ELR (cell line): ENCODE measurements around the gene DGKI.
A peak's percentile ranks its signal among the peaks of the same experiment; 100 is the strongest.

ENCODE experiments used
- DNase-seq: peaks from one replicate; pipeline ENCODE4 v3.0.0-alpha.2; 2015; ENCODE audit warnings: low read depth

Gene DGKI

DNA sequence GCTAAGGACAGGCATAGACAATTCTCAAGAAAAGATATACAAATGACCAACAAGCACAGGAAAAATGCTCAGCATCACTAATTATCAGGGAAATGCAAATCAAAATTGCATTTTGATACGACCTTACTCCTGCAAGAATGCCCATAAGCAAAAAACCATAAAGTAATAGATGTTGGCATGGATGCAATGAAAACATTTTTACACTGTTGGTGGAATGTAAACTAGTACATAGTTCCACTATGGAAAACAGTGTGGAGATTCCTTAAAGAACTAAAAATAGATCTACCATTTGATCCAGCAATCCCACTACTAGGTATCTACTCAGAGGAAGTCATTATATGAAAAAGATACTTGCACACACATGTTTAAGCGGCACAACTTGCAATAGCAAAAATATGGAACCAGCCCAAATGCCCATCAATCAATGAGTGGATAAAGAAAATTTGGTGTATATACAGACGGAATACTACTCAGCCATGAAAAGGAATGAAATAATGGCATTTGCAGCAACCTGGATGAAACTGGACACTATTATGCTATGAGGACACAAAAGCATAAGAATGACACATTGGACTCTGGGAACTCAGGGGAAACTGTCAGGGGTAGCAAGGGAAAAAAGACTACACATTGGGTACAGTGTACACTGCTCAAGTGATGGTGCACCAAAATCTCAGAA lies 59.3 kb downstream of the DGKI start:
- DNase-seq: no peak

DNA sequence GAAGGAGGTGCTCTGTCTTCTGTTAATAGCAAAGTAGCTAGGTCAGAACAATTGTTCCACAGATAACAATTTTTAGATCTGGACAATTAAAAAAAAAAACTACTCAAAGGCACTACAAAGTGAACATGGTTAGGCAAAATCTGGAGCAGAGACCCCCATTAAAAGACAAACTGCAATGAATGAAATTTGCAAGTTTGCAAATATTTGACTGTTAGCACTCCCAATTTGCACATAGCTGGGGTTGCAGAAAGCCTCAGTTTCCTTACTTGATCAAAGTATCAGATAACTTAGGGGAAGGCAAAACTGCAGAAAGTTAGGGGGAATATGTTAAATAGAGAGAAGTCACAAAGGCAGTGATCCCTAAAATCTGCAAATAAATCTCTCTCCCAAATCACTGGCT lies 68.3 kb downstream of the DGKI start:
- DNase-seq: no peak

DNA sequence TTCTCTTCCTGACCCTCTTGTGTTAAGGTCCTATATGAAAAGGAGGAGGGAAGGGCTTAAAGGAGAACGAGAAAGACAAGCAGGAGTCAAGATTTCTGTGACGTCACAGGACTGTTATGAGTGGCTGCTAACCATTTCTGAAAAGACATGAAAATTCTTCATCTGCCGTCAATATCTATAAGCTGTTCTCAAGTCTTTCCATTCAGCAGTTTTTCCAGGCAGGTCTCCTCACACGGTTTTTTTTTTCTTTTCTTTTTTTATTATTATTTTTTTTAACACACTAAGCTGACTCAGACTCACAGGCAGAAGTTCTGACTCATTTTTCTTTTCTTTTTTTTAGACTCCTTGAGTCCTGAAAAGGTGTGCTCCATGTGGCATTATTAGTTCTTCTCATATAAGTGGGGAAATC lies 72.0 kb downstream of the DGKI start:
- peak; percentile 68 for DNase-seq

DNA sequence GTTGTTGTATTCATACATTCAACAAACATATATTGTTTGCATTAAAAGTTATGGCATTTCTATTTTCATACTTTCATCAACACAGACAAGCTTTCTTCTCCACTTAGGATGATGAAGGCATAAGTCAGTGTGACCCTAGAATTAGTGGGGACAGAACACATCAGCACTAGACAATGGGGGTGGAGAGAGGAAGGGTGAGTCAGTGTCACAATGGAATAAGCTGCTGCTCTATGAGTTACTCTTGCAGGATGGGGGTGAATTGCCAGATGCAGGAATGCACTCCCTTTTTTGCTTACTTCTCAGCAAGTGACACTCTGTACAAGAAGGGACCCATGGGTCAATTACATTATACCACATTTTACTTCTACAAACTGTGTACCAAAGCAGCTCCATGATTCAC lies 74.0 kb downstream of the DGKI start:
- peak; percentile 89 for DNase-seq

GRCh38 chr7:137772316-137772715 lies 74.5 kb downstream of the DGKI start:
- DNase-seq: peak; percentile 38

DNA sequence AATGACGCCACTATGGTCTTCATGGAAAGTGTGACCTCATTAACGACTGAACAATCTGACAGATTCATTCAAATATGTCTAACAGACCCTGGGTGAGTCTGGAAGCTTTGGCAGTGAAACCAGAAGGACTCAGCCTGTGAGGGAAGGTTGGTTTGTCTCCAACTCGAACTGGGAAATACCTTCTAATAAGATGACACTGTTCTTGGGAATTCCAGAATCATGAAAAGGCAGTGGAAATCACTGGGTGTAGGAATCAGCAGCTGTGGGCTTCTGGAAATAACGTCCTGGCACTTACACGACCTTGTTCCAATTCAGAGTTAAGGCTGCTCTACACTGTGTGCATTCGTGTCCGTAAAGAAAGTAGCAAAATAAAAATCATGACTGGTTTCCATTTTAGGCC lies 75.1 kb downstream of the DGKI start:
- peak; percentile 63 for DNase-seq

DNA sequence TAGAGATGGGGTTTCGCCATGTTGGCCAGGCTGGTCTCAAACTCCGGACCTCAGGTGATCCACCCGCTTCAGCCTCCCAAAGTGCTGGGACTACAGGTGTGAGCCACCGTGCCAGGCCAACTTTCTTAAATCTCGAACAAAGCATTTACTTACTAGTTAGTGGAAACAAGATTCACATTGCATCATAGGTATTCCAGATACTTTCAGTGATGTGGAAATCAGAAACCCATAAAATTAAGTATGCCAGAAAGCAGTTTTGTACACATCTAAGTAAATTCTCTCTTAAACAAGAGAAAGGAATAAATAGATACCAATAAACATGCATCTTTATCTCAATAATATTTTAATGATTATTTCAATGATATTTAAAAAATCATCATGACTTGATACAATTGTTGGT lies 75.5 kb downstream of the DGKI start:
- DNase-seq: no peak

- DNase-seq: no peak
Measured at GRCh38 chr7:137768366-137768765, 78.4 kb downstream of the DGKI start.

DNA sequence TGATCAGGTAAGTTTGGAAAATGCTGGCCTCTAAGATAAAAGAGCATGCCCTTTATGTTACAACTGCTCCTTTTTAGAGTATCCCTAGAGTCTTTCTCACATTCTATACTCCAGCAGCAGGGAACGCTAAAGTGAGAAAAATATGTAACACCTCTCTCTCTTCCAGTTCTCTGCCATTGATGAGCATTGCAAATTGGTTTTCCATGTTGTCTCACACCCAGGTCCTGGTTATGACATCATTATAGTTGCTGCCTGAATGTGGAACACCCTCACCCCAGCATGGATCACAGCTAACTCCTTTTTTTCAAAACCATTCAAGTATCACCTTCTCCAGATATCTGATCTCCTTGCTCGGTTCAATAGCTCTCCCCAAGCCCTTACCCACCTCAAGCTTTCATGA lies 84.4 kb downstream of the DGKI start:
- DNase-seq: no peak

GRCh38 chr7:137760111-137760510 lies 86.7 kb downstream of the DGKI start:
- no peak for DNase-seq

DNA sequence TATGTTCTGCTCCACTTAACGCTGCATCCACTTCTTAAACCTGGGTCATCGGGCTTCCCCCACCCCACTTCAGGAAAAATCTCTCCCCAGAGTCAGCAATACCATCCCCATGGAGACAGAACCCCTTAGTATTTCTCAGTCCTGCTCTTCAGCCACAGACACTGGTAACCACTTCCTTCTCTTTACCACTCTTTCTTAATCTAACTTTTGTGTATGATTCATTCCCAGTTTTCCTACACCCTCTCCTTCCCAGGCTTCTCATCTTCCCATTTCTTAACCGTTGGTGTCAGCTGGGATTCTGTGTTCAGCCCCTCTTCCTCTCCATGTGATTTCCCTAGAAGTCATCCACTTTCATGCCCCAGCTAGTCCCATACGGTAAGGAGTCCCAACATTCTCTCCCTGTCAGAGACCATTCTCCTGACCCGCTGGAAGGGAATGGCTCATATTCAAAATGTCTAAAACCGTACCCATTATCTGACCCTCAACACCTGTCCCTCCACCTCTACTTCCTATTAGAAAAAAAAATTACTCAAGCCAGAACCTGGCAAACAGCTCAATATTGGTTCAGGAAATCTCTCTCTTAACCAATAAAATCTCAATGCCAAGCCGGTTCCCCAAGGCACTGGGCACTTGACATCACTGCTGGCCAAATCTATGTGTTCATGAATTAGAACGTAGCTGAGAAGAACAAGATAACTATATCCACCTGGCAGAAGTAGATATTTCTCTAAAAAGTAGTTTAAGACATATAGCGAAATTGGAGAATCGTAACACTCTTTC lies 89.4 kb downstream of the DGKI start:
- peak; percentile 26 for DNase-seq

DNA sequence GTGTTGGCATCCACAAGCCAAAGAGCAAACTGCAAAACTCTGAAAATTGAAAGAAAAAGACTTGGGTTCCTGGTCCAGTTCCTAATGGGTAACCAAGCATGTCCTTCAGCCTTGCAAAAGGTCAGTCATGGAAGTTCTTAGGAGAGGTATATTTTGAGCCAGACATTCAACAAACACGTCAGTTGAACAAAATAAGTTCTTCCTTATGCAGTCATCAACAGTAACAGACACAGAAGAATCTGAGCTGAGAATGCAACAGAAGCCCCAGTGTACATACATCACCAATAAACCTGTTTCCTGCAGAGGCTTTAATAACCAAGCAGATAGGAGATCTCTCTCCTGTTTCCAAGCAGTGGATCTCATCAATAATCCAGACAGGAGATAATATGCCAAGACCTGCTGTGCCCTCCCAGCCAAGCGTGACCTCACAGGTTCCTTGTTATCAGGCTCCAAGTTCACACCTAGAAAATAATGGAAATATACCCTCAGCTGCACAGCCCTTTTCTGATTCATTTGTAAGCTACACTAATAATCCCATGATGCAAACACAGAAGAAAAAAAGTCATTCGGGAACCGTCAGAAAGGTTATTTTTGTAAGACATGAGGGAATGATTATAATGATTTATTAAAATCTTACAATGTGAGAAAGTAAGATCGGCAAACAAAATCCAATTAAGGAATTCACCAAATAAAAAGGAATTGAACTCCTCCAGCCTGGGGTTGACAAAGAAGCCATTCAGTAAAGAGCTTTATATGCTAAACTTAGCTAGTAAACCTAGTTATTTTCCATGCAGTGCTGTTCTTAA lies 90.7 kb downstream of the DGKI start:
- no peak for DNase-seq

- DNase-seq: no peak
Measured at GRCh38 chr7:137755427-137755826, 91.3 kb downstream of the DGKI start.

- no peak for DNase-seq
Measured at GRCh38 chr7:137753948-137754851, 92.6 kb downstream of the DGKI start.

DNA sequence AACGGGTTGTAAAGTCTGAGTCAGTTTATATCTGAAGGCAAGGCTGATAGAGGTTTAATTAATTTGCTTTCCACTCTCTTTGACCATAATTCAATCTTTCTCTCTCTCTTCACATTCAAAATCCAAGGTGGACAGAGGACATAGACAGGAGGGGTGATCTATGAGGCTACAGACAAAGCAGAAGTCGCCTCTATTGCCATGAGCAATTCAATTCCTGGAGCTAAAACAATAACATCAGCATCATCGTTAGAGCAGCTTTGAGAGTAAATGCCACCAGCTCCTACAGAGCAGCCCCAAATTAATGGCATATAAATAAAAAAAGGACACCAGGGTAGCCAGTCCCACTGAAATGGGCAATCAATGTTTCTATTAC lies 93.2 kb downstream of the DGKI start:
- no peak for DNase-seq

DNA sequence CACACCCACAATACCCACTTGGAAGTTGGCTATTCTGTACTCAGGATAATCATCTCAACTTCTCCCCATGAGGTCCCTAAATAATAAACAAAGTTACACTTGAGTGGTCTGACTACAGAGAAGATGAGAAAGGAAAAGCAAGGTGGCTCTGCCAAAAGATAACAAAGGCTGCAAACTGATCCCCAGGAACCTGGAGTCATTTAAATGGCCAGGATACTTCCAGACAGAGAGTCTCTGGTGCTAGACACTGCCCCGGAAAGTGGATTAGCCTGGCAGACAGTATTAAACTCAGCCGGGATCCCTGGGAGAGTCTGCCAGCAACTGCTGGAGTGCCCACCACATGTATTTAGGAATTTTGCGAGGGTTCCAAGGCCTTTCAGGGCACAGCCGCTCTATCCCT lies 93.7 kb downstream of the DGKI start:
- DNase-seq: no peak

DNA sequence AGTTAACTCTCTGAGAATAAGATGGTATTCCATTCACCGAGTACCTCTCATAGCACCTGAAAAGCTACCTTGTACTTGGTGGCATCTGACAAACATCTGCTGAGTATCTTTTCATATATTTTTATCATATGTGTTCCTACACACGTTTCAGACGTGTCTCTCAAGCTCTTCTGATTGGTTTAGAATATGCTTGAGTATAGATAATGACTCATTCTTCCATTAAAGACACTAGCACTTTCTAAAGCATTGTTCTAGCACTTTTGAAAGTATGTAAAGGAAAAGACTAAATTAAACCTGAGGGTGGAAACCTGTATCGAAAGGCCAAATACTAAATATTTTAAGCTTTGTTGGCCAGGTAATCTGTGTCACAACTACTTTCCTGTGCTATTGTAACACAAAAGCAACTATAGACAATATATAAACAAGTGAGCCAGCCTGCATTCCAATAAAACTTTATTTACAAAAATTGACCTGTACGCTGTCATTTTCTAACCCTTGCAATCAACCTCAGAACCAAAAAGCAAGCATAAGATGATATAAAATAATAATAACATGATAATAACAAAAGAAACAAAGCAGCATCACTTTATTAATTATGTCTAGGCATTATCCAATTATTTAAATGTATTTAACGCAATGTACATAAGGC lies 95.3 kb downstream of the DGKI start:
- no peak for DNase-seq

DNA sequence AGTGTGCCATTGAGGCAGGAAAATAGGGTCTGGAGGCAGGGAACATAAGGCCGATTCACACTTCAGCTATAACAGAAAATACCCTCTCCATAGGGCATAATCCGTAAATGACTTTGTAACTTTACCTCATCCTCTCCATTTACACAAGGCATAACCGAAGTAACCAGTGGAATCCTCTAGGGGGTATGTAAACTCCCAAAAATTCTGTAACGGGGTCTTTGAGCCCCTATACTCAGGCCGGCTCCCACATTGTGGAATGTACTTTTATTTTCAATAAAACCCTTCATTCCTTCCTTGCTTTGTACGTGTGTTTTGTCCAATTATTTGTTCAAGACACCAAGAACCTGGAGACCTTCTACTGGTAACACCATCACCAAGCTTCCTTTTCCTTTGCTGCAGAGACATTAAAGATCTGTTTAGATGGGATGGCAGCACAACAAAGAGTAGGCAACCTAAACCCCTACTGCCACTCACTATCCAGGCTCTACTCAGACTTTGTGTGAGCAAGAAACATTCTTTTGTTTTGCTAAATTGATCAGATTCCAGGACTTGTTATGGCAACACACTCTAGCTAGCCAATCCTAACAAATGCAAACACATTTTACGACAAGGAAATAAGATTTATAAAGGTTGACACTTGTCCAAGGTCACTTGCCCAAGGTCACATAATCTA lies 99.3 kb downstream of the DGKI start:
- no peak for DNase-seq

GRCh38 chr7:137743021-137743420 lies 103.8 kb downstream of the DGKI start:
- no peak for DNase-seq

GRCh38 chr7:137742051-137742450 lies 104.7 kb downstream of the DGKI start:
- DNase-seq: no peak

DNA sequence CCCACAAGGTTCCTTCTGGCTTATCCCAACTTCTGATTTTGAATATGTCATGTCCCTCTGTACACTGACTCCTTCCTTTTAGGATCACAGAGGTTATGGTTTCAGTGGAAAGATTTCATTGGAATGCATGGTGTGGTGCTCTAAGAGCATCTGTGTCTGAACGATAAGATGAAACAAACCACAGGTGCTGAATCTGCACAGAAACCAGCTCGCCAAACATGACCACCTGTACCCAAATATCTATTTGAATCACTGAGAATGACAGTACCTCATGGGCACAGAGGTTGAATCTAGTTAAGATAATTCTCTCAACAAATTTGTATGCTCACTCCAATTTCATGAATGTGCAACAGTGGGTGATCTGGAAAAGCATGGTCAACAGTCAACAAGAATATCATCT lies 105.3 kb downstream of the DGKI start:
- DNase-seq: no peak
